GM18505 (cell line): ENCODE results near the gene NRP1.

Experiments
- ATAC-seq: cut with Tn5 transposase; IDR thresholded peaks from one replicate; pipeline ENCODE4 v1.9.1; 2021; ENCODE audit not compliant: unreplicated experiment
- POLR2A ChIP-seq: IDR thresholded peaks from 4 replicates; pipeline ENCODE4 v1.6.1; 2011; ENCODE audit warnings: borderline replicate concordance; ENCODE audit not compliant: insufficient read depth, insufficient read length; ENCODE audit errors: extremely low read depth

Gene NRP1

GRCh38 chr10:33136271-33136670, 198.2 kb downstream of the NRP1 start:
- no peak for TF ChIP-seq POLR2A
- no peak for ATAC-seq

DNA sequence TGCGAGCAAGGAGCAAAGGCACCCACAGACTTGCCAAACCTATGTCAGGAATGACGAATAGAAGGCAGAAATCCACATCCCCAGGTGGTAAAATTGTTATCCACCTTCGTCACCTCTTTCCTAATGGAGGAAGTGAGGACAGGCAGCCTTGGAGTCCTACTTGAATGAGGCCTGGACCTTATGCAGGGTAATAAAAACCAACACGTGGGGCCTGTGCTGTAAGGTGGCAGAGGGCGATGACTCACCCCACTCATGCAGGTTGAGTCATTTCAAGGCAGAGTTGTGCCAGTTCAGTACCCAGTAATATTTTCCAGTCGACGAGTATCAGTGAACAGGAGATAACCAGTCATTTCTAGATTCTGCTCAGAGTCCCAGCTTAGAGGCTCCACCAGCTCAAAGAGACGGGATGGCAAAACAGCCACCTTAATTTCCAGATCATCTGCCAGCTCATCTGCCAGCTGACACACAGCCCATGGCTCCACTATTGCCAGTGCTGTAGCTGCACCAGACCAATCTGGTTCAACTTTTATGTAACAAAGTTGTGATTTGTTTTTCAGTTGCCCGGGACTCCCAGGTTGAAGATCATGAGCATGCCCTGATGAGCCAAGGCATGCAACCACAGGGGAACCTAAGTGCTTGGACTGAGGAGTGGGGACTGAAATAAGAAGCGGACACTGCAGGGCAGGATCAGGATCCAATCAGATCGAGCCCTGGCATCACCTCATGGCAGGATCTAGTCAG, 200.3 kb downstream of the NRP1 start:
- peak; percentile 80 for ATAC-seq
- TF ChIP-seq POLR2A: no peak

DNA sequence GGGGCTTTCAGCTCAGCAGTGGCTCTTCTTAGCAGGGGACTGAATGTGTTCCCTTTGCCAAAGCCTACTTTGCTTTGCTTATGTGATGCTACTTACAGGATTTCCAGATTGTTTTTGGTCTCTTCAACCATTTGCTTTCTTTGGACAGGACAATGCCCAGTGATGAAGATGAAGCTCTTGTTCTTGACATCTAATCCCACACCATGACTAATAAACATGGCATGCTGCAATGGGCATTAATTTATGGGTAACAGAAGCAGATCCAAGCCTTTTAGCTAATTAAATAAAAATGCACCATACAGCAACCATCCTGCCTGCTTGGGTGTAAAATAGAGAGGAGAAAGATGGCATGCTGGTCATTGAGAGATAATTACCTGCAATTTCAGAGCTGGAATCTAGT, 200.9 kb downstream of the NRP1 start:
- ATAC-seq: no peak
- no peak for TF ChIP-seq POLR2A

DNA sequence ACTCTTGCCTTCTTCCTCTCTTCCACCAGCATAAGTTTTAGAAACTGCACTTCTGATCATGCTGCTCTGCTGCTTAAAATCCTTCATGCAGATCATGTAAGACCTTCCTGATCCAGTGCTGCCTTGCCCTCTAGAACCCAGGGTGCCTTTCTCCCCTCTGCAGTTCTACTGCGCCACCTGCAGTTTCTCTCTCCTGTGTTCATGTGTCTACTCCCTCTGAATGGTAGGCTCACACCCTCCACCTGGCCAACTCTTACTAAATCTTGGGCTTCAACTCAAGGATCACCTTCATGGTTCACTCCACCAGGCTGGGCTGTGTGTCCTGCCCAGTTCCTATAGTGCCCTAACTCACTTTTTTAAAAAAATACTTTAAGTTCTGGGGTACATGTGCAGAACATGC, 201.8 kb downstream of the NRP1 start:
- TF ChIP-seq POLR2A: no peak
- ATAC-seq: no peak

DNA sequence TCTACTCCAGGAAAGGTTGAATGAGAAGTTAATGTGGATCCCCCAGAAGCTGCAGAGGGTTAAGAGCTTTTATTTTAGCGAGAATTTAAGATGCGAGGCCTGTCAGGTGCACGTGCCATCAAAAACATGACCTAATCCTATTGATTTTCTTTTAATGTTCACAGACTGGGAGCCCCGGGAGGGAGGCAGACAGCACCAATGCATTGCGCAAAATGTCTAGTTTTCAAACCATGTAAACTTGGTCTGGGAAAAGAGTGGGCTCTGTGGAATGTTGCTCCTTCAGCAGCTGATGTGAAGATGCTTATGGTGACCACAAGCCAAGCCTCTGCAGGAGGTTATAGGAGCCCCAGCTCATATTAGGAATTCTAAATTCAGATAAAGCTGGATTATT, 204.5 kb downstream of the NRP1 start:
- no peak for ATAC-seq

GRCh38 chr10:33129141-33129995, 205.1 kb downstream of the NRP1 start:
- no peak for TF ChIP-seq POLR2A
- ATAC-seq: no peak

More for the DNA sequence above, 204.5 kb downstream of the NRP1 start:
- TF ChIP-seq POLR2A: no peak

GRCh38 chr10:33127622-33128021, 206.8 kb downstream of the NRP1 start:
- TF ChIP-seq POLR2A: no peak
- ATAC-seq: no peak
